H9 (cell line): Measurements from ENCODE around the gene SLC39A10. TPM values are rescaled to one million over a fixed set of nuclear protein-coding genes. Genes with fewer than 3 reads are reported as not detected.

ENCODE experiments used
- DNase-seq: peaks from one replicate; pipeline ENCODE4 v3.0.0-alpha.2; 2017
- H2AFZ ChIP-seq: one replicate; pipeline ENCODE4 v1.6.1; 2013; ENCODE audit warnings: mild to moderate bottlenecking, low read length, control low read depth, moderate library complexity
- H2AK5ac ChIP-seq: 2 replicates; pipeline ENCODE4 v1.6.1; 2013; ENCODE audit warnings: low read length, control low read depth, mixed read lengths; ENCODE audit not compliant: insufficient read length
- H2BK120ac ChIP-seq: one replicate; pipeline ENCODE4 v1.6.1; 2013; ENCODE audit warnings: low read depth, mild to moderate bottlenecking, low read length, control low read depth, inconsistent platforms; ENCODE audit not compliant: poor library complexity, severe bottlenecking
- H2BK12ac ChIP-seq: 2 replicates; pipeline ENCODE4 v1.6.1; 2013; ENCODE audit warnings: low read length, control low read depth, mixed read lengths, low read depth; ENCODE audit not compliant: insufficient read length
- H2BK15ac ChIP-seq: 2 replicates; pipeline ENCODE4 v1.6.1; 2013; ENCODE audit warnings: low read depth, low read length, control low read depth
- H2BK20ac ChIP-seq: one replicate; pipeline ENCODE4 v1.6.1; 2013; ENCODE audit warnings: low read depth, mild to moderate bottlenecking, low read length, control low read depth, inconsistent platforms; ENCODE audit not compliant: poor library complexity, severe bottlenecking
- H2BK5ac ChIP-seq: 2 replicates; pipeline ENCODE4 v1.6.1; 2013; ENCODE audit warnings: low read length, control low read depth, mixed read lengths; ENCODE audit not compliant: insufficient read length
- H3K14ac ChIP-seq: 2 replicates; pipeline ENCODE4 v1.6.1; 2013; ENCODE audit warnings: low read length, control low read depth; ENCODE audit not compliant: insufficient read depth
- H3K18ac ChIP-seq: 2 replicates; pipeline ENCODE4 v1.6.1; 2013; ENCODE audit warnings: low read depth, mild to moderate bottlenecking, mixed read lengths, low read length, control low read depth; ENCODE audit not compliant: insufficient read length
- H3K23ac ChIP-seq: 2 replicates; pipeline ENCODE4 v1.6.1; 2013; ENCODE audit warnings: low read length, control low read depth, mixed read lengths, low read depth; ENCODE audit not compliant: insufficient read length
- H3K23me2 ChIP-seq: 2 replicates; pipeline ENCODE4 v1.6.1; 2013; ENCODE audit warnings: low read depth, mild to moderate bottlenecking, mixed read lengths, low read length, control low read depth; ENCODE audit not compliant: insufficient read length, poor library complexity, severe bottlenecking
- H3K27ac ChIP-seq: 2 replicates; pipeline ENCODE4 v1.5.1; 2013; ENCODE audit warnings: low read length, control low read depth, mixed read lengths, low read depth; ENCODE audit not compliant: insufficient read length
- H3K27me3 ChIP-seq: 2 replicates; pipeline ENCODE4 v1.6.1; 2013; ENCODE audit warnings: low read length, control low read depth, inconsistent platforms; ENCODE audit not compliant: insufficient read depth
- H3K4ac ChIP-seq: 2 replicates; pipeline ENCODE4 v1.6.1; 2013; ENCODE audit warnings: low read depth, mild to moderate bottlenecking, control low read depth, inconsistent platforms, low read length, moderate library complexity
- H3K4me1 ChIP-seq: 2 replicates; pipeline ENCODE4 v1.6.1; 2013; ENCODE audit warnings: low read length, control low read depth, inconsistent platforms; ENCODE audit not compliant: insufficient read depth
- H3K4me2 ChIP-seq: 2 replicates; pipeline ENCODE4 v1.6.1; 2013; ENCODE audit warnings: low read length, control low read depth, mixed read lengths; ENCODE audit not compliant: insufficient read length, insufficient read depth
- H3K56ac ChIP-seq: 2 replicates; pipeline ENCODE4 v1.6.1; 2013; ENCODE audit warnings: low read depth, mild to moderate bottlenecking, mixed read lengths, low read length, control low read depth; ENCODE audit not compliant: insufficient read length
- H3K79me1 ChIP-seq: 2 replicates; pipeline ENCODE4 v1.6.1; 2013; ENCODE audit warnings: low read depth, mild to moderate bottlenecking, moderate library complexity, low read length, control low read depth, inconsistent platforms; ENCODE audit not compliant: insufficient read depth, poor library complexity, severe bottlenecking
- H3K79me2 ChIP-seq: 2 replicates; pipeline ENCODE4 v1.6.1; 2013; ENCODE audit warnings: low read length, control low read depth, inconsistent platforms; ENCODE audit not compliant: insufficient read depth
- H3K9ac ChIP-seq: 2 replicates; pipeline ENCODE4 v1.6.1; 2013; ENCODE audit warnings: low read length, control low read depth, mixed read lengths; ENCODE audit not compliant: insufficient read length; ENCODE audit errors: extremely low read depth
- H3K9me3 ChIP-seq: one replicate; pipeline ENCODE4 v1.6.1; 2013; ENCODE audit warnings: low read depth, low read length, inconsistent platforms; ENCODE audit not compliant: control insufficient read depth
- H3T11ph ChIP-seq: one replicate; pipeline ENCODE4 v1.6.1; 2013; ENCODE audit warnings: mild to moderate bottlenecking, low read length, control low read depth, inconsistent platforms
- H4K20me1 ChIP-seq: one replicate; pipeline ENCODE4 v1.6.1; 2013; ENCODE audit not compliant: control insufficient read depth, insufficient read length, insufficient read depth
- H4K5ac ChIP-seq: 2 replicates; pipeline ENCODE4 v1.6.1; 2013; ENCODE audit warnings: low read depth, mild to moderate bottlenecking, mixed read lengths, low read length, control low read depth; ENCODE audit not compliant: insufficient read length
- H4K8ac ChIP-seq: replicated peaks from 2 replicates; pipeline ENCODE4 v1.6.1; 2013; ENCODE audit warnings: low read length, control low read depth, mixed read lengths, low read depth; ENCODE audit not compliant: insufficient read length
- H4K91ac ChIP-seq: 2 replicates; pipeline ENCODE4 v1.6.1; 2013; ENCODE audit warnings: low read depth, mild to moderate bottlenecking, moderate library complexity, mixed read lengths, low read length, control low read depth; ENCODE audit not compliant: insufficient read length
- H3K27ac Mint-ChIP-seq, 3 experiments: 2 replicates in 2 of 3; 3 replicates in 1 of 3; pipeline ENCODE4 v1.8.0; 2020 to 2021; ENCODE audit warnings: mixed read lengths in 3 of 3, mild to moderate bottlenecking in 1 of 3, moderate library complexity in 1 of 3
- H3K27me3 Mint-ChIP-seq: 2 replicates; pipeline ENCODE4 v1.8.0; 2021; ENCODE audit warnings: low read depth, mild to moderate bottlenecking, moderate library complexity, mixed read lengths
- H3K36me3 Mint-ChIP-seq, 3 experiments: 2 replicates in 2 of 3; 3 replicates in 1 of 3; pipeline ENCODE4 v1.8.0; 2020 to 2021; ENCODE audit warnings: low read depth in 3 of 3, mixed read lengths in 3 of 3; ENCODE audit not compliant: insufficient read depth in 1 of 3
- H3K4me1 Mint-ChIP-seq, 2 experiments: 2 replicates each; pipeline ENCODE4 v1.8.0; 2020; ENCODE audit warnings: mixed read lengths in 2 of 2
- H3K4me3 Mint-ChIP-seq, 2 experiments: 2 replicates in 1 of 2; 3 replicates in 1 of 2; pipeline ENCODE4 v1.8.0; 2020 to 2021; ENCODE audit warnings: mild to moderate bottlenecking in 2 of 2, mixed read lengths in 2 of 2, moderate library complexity in 1 of 2
- H3K9me3 Mint-ChIP-seq, 2 experiments: 2 replicates in 1 of 2; 3 replicates in 1 of 2; pipeline ENCODE4 v1.8.0; 2020; ENCODE audit warnings: mild to moderate bottlenecking in 2 of 2, mixed read lengths in 2 of 2, moderate library complexity in 1 of 2
- CTCF ChIP-seq: fragments of 200-600 bp; sonication (generic); conservative IDR thresholded peaks from 3 replicates; pipeline ENCODE4 v1.8.0; 2021; ENCODE audit warnings: antibody characterized with exemption, mild to moderate bottlenecking
- total RNA-seq: library from RNA; stranded (reverse); gene quantifications from 2 replicates; pipeline ENCODE4 v1.2.1, GENCODE V29; 2021

The SLC39A10 gene
- total RNA-seq, 1 experiment from 2014 or later = 161 TPM

GRCh38 chr2:195622966-195623365 lies 34.1 kb upstream of the SLC39A10 start:
- H3K14ac ChIP-seq = no peak overlapping the region
- Mint-ChIP-seq H3K27me3 (no peaks in the 10 kb centered on the region), H3K4me3 (no peak overlapping the region), H3K36me3 (peaks cover 0 to 1% (median 1%) of the 10 kb centered on the region in 3 experiments; a peak in 1 of 7 replicates), H3K27ac (no peak overlapping the region), H3K9me3 (no peaks in the 10 kb centered on the region; a peak in 1 of 5 replicates), H3K4me1 (peaks cover 13 to 19% of the 10 kb centered on the region in 2 experiments)
- H3K27me3 ChIP-seq = no peaks in the 10 kb centered on the region
- H3K9ac ChIP-seq = no peak overlapping the region
- H4K91ac ChIP-seq = no peak overlapping the region
- no peaks in the 10 kb centered on the region for H4K20me1 ChIP-seq
- H3K4ac ChIP-seq = no peak overlapping the region
- no peak overlapping the region for H2BK20ac ChIP-seq
- H2AK5ac ChIP-seq = no peak overlapping the region
- no peak overlapping the region for H4K8ac ChIP-seq
- no peak for DNase-seq
- no peak overlapping the region for H2BK5ac ChIP-seq
- H2AFZ ChIP-seq = no peak overlapping the region
- no peak overlapping the region for H3K23ac ChIP-seq
- H3K79me2 ChIP-seq = no peaks in the 10 kb centered on the region; the same call in 1 of the 2 replicates
- H3K4me2 ChIP-seq = no peak overlapping the region
- H3K9me3 ChIP-seq = no peaks in the 10 kb centered on the region
- H3K4me1 ChIP-seq = peaks cover 4% of the 10 kb centered on the region; the same call in 1 of the 2 replicates
- H3K27ac ChIP-seq = no peak overlapping the region
- no peak overlapping the region for H3K18ac ChIP-seq
- no peak overlapping the region for H2BK120ac ChIP-seq
- H3K23me2 ChIP-seq = no peaks in the 10 kb centered on the region
- H3K56ac ChIP-seq = no peak overlapping the region
- H3T11ph ChIP-seq = no peak overlapping the region
- no peak overlapping the region for H4K5ac ChIP-seq
- H2BK12ac ChIP-seq = no peak overlapping the region
- no peak for TF ChIP-seq CTCF
- H2BK15ac ChIP-seq = no peak overlapping the region
- H3K79me1 ChIP-seq = no peaks in the 10 kb centered on the region
